K562 (cell line): ENCODE measurements around the gene HIPK2. TPM values are rescaled to one million over a fixed set of nuclear protein-coding genes. Genes with fewer than 3 reads are reported as not detected.

ENCODE experiments used
- ARNT ChIP-seq, 2 experiments: fragments of 450-650 bp; IDR thresholded peaks; 2 replicates each; pipeline ENCODE4 v1.6.1; 2016; ENCODE audit warnings: mild to moderate bottlenecking in 1 of 2
- CEBPG ChIP-seq, 3 experiments: fragments of 200-800 bp in 1 of 3; sonication (Bioruptor generic) in 1 of 3; sonication (generic) in 1 of 3; formaldehyde crosslinking in 1 of 3; IDR thresholded peaks in 2 of 3; conservative IDR thresholded peaks in 1 of 3; 2 replicates each; pipeline versions ENCODE4 v1.6.1 to v1.8.0; 2016 to 2022; ENCODE audit warnings: missing compliant biosample characterization in 2 of 3, missing genetic modification characterization in 2 of 3, mild to moderate bottlenecking in 1 of 3, missing genetic modification reagents in 1 of 3
- ELF1 ChIP-seq: fragments of 200-800 bp; sonication (Bioruptor generic); IDR thresholded peaks from 2 replicates; pipeline ENCODE4 v1.6.1; 2016; ENCODE audit warnings: missing genetic modification characterization, missing compliant biosample characterization
- FOXJ2 ChIP-seq: fragments of 200-800 bp; sonication (Bioruptor generic); IDR thresholded peaks from 2 replicates; pipeline ENCODE4 v1.6.1; 2016; ENCODE audit warnings: missing genetic modification characterization, missing compliant biosample characterization
- HNRNPUL1 ChIP-seq: fragments of 200-400 bp; formaldehyde crosslinking; IDR thresholded peaks from 2 replicates; pipeline ENCODE4 v1.6.1; 2017; ENCODE audit warnings: low read length
- JUND ChIP-seq, 2 experiments: IDR thresholded peaks; 2 replicates in 1 of 2; 3 replicates in 1 of 2; pipeline ENCODE4 v1.6.1; 2011; ENCODE audit warnings: borderline replicate concordance in 2 of 2, low read depth in 2 of 2, low read length in 2 of 2, improper control_type of control experiment in 1 of 2, missing biosample characterization in 1 of 2, missing genetic modification characterization in 1 of 2, missing genetic modification reagents in 1 of 2
- KLF6 ChIP-seq: fragments of 250-450 bp; sonication (Bioruptor Pico); IDR thresholded peaks from 2 replicates; pipeline ENCODE4 v1.4.0; 2020; ENCODE audit warnings: mild to moderate bottlenecking, moderate library complexity, borderline replicate concordance
- MTA3 ChIP-seq: fragments of 450-650 bp; formaldehyde crosslinking; IDR thresholded peaks from 2 replicates; pipeline ENCODE4 v1.6.1; 2017; ENCODE audit warnings: mild to moderate bottlenecking, borderline replicate concordance
- NR3C1 ChIP-seq: sonication (generic); formaldehyde crosslinking; IDR thresholded peaks from 2 replicates; pipeline ENCODE4 v1.8.1; 2022; ENCODE audit warnings: missing genetic modification reagents
- RHOXF2B ChIP-seq: fragments of 250-450 bp; sonication (Bioruptor Pico); conservative IDR thresholded peaks from 2 replicates; pipeline ENCODE4 v1.5.1; 2021
- XRCC4 ChIP-seq: IDR thresholded peaks from one replicate; pipeline ENCODE4 v1.6.1; 2011; ENCODE audit not compliant: insufficient read depth, insufficient read length; ENCODE audit errors: extremely low read depth
- ZNF354B ChIP-seq: fragments of 250-450 bp; sonication (Bioruptor Pico); IDR thresholded peaks from 2 replicates; pipeline ENCODE4 v1.4.0; 2020
- polyA plus RNA-seq, 8 experiments: library from polyadenylated mRNA; depleted of rRNA in 4 of 8; stranded (reverse) in 5 of 8; unstranded in 3 of 8; fragments of >200 nt; fragmentation: Nextera tagmentation in 2 of 8; fragmentation: Illumina TruSeq in 1 of 8; extraction: Ambion mirVana in 2 of 8; extraction: Trizol in 1 of 8; gene quantifications; 2 replicates each; pipeline versions ENCODE4 v1.2.1 to v1.2.3, GENCODE V29; 2011 to 2014; ENCODE audit warnings: inconsistent platforms in 1 of 8, missing spikeins in 1 of 8
- total RNA-seq, 7 experiments: library from RNA; depleted of rRNA in 6 of 7; stranded (reverse); fragments of >200 nt in 6 of 7; fragmentation: Illumina TruSeq in 2 of 7; extraction: Trizol in 2 of 7; gene quantifications; 2 replicates each; pipeline versions ENCODE4 v1.2.1 to v1.2.3, GENCODE V29; 2011 to 2021; ENCODE audit warnings: low replicate concordance in 1 of 7
- TF ChIP-seq, protein P1 (sequence below): sonication (generic); formaldehyde crosslinking; IDR thresholded peaks from 2 replicates; pipeline ENCODE4 v1.8.0; 2022; ENCODE audit warnings: mild to moderate bottlenecking, missing genetic modification reagents
- TF ChIP-seq, protein P2 (sequence below): fragments of 250-450 bp; sonication (Bioruptor Pico); IDR thresholded peaks from 2 replicates; pipeline ENCODE4 v1.5.1; 2021; ENCODE audit warnings: mild to moderate bottlenecking
- TF ChIP-seq, protein P3 (sequence below): fragments of 250-450 bp; sonication (Bioruptor Pico); IDR thresholded peaks from 2 replicates; pipeline ENCODE4 v1.5.0; 2021; ENCODE audit warnings: mild to moderate bottlenecking, borderline replicate concordance
- TF ChIP-seq, protein P4 (sequence below): sonication (generic); formaldehyde crosslinking; IDR thresholded peaks from 2 replicates; pipeline ENCODE4 v1.8.0; 2022; ENCODE audit warnings: mild to moderate bottlenecking, low read depth, missing genetic modification reagents
- TF ChIP-seq, protein P5 (sequence below): fragments of 250-450 bp; sonication (Bioruptor Pico); IDR thresholded peaks from 2 replicates; pipeline ENCODE4 v1.5.0; 2022; ENCODE audit warnings: mild to moderate bottlenecking

Gene HIPK2
- total and polyA plus RNA-seq, 9 of the 15 experiments (the other 6 are each of a cell fraction or from before 2014, with no cell fraction given), result 0.69 to 19.8 (median 5.1) TPM

DNA sequence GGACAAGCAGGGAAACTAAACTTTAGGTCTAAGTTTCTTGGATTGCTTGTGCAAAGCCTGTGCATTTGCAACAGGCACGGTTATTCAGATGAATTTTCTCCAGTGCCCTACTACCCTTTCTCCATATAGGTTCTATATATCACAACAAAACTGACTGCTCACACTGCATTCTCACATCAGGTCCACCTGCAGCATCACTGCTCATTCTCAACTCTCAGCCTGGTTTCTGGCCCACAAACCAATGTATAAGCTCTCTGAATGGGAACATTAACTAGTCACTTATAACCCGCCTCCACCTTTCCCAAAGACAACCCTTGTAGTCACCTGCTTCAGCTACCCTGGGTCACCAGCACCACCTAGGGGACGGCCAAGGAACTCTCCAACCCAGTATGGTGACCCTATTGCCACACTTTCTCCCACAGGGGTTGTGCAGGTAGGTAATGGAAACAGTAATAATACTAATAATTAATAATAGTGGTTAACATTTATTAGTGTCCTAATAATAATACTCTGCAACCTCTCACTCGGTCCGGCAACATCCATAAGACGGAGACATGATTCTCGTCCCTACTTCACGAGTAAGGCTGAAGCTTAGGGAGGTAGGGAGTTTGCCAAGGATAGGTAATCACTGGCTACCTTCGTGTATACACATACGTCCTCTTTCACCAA is 157.0 kb downstream of the HIPK2 start (continued):
- TF ChIP-seq, protein P1, sequence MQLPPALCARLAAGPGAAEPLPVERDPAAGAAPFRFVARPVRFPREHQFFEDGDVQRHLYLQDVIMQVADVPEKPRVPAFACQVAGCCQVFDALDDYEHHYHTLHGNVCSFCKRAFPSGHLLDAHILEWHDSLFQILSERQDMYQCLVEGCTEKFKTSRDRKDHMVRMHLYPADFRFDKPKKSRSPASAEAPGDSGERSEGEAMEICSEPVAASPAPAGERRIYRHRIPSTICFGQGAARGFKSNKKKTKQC (CRISPR knock-in tag), result peak; percentile 94
- TF ChIP-seq JUND (IDR thresholded peaks at IDR 0.05; ENCODE audit: borderline replicate concordance, low read depth, low read length), result no peak
- no peak for TF ChIP-seq JUND (tag; IDR thresholded peaks at IDR 0.05; ENCODE audit: borderline replicate concordance, low read depth, low read length)
- TF ChIP-seq, protein P2, sequence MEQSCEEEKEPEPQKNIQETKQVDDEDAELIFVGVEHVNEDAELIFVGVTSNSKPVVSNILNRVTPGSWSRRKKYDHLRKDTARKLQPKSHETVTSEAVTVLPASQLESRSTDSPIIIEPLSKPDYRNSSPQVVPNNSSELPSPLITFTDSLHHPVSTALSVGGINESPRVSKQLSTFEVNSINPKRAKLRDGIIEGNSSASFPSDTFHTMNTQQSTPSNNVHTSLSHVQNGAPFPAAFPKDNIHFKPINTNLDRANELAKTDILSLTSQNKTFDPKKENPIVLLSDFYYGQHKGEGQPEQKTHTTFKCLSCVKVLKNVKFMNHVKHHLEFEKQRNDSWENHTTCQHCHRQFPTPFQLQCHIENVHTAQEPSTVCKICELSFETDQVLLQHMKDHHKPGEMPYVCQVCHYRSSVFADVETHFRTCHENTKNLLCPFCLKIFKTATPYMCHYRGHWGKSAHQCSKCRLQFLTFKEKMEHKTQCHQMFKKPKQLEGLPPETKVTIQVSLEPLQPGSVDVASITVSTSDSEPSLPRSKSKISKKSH (CRISPR knock-in tag), result no peak
- TF ChIP-seq ARNT (IDR thresholded peaks at IDR 0.05), result 0 out of 4 replicates have a peak, but pooled peaks of 1 of the 2 experiments have one; percentile 22
- TF ChIP-seq ZNF354B (CRISPR knock-in tag), result no peak
- TF ChIP-seq RHOXF2B, result no peak
- TF ChIP-seq, protein P3, sequence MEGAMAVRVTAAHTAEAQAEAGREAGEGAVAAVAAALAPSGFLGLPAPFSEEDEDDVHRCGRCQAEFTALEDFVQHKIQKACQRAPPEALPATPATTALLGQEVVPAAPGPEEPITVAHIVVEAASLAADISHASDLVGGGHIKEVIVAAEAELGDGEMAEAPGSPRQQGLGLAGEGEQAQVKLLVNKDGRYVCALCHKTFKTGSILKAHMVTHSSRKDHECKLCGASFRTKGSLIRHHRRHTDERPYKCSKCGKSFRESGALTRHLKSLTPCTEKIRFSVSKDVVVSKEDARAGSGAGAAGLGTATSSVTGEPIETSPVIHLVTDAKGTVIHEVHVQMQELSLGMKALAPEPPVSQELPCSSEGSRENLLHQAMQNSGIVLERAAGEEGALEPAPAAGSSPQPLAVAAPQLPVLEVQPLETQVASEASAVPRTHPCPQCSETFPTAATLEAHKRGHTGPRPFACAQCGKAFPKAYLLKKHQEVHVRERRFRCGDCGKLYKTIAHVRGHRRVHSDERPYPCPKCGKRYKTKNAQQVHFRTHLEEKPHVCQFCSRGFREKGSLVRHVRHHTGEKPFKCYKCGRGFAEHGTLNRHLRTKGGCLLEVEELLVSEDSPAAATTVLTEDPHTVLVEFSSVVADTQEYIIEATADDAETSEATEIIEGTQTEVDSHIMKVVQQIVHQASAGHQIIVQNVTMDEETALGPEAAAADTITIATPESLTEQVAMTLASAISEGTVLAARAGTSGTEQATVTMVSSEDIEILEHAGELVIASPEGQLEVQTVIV (CRISPR knock-in tag), result no peak
- TF ChIP-seq, protein P4, sequence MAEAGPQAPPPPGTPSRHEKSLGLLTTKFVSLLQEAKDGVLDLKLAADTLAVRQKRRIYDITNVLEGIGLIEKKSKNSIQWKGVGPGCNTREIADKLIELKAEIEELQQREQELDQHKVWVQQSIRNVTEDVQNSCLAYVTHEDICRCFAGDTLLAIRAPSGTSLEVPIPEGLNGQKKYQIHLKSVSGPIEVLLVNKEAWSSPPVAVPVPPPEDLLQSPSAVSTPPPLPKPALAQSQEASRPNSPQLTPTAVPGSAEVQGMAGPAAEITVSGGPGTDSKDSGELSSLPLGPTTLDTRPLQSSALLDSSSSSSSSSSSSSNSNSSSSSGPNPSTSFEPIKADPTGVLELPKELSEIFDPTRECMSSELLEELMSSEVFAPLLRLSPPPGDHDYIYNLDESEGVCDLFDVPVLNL (CRISPR knock-in tag), result no peak
- no peak for TF ChIP-seq KLF6 (CRISPR knock-in tag)
- no peak for TF ChIP-seq ELF1 (tag)
- no peak for TF ChIP-seq XRCC4
- no peak for TF ChIP-seq MTA3
- no peak for TF ChIP-seq FOXJ2 (tag)
- TF ChIP-seq NR3C1, result no peak
- TF ChIP-seq CEBPG (CRISPR knock-in tag; IDR thresholded peaks at IDR 0.05), result peak; percentile 81
- peak; percentile 62 to 90 for TF ChIP-seq CEBPG (tag; conservative IDR thresholded peaks at IDR 0.05 in 1 of 2, IDR thresholded peaks at IDR 0.05 in 1 of 2)
- TF ChIP-seq, protein P5, sequence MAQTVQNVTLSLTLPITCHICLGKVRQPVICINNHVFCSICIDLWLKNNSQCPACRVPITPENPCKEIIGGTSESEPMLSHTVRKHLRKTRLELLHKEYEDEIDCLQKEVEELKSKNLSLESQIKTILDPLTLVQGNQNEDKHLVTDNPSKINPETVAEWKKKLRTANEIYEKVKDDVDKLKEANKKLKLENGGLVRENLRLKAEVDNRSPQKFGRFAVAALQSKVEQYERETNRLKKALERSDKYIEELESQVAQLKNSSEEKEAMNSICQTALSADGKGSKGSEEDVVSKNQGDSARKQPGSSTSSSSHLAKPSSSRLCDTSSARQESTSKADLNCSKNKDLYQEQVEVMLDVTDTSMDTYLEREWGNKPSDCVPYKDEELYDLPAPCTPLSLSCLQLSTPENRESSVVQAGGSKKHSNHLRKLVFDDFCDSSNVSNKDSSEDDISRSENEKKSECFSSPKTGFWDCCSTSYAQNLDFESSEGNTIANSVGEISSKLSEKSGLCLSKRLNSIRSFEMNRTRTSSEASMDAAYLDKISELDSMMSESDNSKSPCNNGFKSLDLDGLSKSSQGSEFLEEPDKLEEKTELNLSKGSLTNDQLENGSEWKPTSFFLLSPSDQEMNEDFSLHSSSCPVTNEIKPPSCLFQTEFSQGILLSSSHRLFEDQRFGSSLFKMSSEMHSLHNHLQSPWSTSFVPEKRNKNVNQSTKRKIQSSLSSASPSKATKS (CRISPR knock-in tag), result no peak
- no peak for TF ChIP-seq HNRNPUL1
